PC-3 (cell line): ENCODE results near the gene CD300C.

Experiments
- EZH2 ChIP-seq: fragments of 300-600 bp; sonication (generic); IDR thresholded peaks from one replicate; pipeline ENCODE4 v1.6.1; 2017; ENCODE audit warnings: antibody characterized with exemption, mild to moderate bottlenecking, low read length; ENCODE audit not compliant: unreplicated experiment
- EZH2phosphoT487 ChIP-seq: fragments of 300-600 bp; sonication (generic); IDR thresholded peaks from 2 replicates; pipeline ENCODE4 v1.6.1; 2018; ENCODE audit warnings: mild to moderate bottlenecking, antibody characterized with exemption, low read length, borderline replicate concordance
- TF ChIP-seq, protein P1 (sequence below): fragments of 300-600 bp; sonication (generic); conservative IDR thresholded peaks from 2 replicates; pipeline ENCODE4 v1.5.1; 2017; ENCODE audit warnings: antibody characterized with exemption, low read depth, mild to moderate bottlenecking, low read length

DNA sequence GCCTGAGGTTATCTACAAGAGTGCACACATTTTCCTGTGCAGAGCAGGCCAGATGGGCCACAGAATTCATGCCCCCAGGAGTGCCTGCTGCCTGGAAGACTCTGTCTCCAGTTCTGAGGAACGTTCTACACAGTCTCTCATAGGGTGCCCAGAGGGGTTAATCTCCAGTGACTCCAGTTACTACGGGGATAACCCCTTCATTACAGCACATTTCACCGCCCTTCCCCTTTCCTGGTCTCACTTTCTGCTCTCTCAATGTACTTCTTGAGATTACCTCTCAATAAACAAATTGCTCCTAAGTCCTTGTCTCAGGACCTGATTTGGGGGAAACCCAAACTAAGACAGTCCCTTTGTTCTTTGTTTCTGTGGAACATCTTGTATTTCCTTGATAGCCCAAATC, 15.7 kb upstream of the CD300C start:
- TF ChIP-seq, protein P1, sequence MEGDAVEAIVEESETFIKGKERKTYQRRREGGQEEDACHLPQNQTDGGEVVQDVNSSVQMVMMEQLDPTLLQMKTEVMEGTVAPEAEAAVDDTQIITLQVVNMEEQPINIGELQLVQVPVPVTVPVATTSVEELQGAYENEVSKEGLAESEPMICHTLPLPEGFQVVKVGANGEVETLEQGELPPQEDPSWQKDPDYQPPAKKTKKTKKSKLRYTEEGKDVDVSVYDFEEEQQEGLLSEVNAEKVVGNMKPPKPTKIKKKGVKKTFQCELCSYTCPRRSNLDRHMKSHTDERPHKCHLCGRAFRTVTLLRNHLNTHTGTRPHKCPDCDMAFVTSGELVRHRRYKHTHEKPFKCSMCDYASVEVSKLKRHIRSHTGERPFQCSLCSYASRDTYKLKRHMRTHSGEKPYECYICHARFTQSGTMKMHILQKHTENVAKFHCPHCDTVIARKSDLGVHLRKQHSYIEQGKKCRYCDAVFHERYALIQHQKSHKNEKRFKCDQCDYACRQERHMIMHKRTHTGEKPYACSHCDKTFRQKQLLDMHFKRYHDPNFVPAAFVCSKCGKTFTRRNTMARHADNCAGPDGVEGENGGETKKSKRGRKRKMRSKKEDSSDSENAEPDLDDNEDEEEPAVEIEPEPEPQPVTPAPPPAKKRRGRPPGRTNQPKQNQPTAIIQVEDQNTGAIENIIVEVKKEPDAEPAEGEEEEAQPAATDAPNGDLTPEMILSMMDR: no peak
- TF ChIP-seq EZH2phosphoT487 (no peak), EZH2 (no peak)
